ENCODE data around the gene LYSMD1. TPM values are rescaled to one million over a fixed set of nuclear protein-coding genes. Genes with fewer than 3 reads are reported as not detected.
"Not testable (repeated sequence)": the region's sequence is repeated elsewhere in the genome, so short reads cannot be mapped to it uniquely, and the experiment has no call there.

Gene LYSMD1, protein sequence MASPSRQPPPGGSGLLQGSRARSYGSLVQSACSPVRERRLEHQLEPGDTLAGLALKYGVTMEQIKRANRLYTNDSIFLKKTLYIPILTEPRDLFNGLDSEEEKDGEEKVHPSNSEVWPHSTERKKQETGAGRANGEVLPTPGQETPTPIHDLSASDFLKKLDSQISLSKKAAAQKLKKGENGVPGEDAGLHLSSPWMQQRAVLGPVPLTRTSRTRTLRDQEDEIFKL
- total RNA-seq = 4.7 and 5.2 TPM in 2 replicates

DNA sequence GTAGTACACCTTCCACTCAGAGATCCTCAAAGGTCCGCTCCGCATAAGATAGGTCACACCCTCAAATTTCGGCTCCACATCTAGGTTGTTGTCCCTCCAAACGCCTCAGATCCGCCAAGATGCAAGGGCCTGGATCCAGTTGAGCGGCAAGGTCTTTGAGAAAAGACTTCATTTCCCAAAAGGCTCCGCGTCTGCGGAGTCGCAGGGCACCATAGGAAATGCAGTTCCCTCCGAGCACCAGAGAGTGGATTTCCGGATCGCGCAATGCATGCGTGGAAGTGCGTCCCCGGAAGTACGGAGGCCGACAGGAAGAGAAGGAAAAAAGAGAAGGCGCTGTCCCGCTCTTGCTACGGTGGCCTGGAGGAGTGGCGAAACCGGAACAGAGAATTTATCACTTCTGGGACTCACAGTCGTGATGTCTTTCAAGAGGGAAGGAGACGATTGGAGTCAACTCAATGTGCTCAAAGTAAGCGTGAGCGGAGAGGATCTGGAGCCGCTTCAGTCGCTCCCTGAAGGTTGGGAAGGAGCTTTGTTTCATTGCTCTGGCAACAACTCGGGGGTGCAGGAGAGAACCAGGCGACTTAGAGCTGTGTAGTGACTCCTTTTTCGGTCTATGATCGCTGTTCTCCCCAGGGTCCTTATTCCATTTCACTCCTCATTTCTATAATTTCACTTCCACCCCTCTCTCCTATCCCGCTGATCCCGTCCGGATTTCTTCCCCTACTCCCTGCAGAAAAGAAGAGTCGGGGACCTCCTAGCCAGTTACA, at the start of gene LYSMD1, which contains the start of gene SCNM1:
Gene LYSMD1 (minus strand): TSS at position 165 of the 767 bp plus-strand sequence. CDS start 644 bp downstream, outside the sequence.
Gene SCNM1 (plus strand): TSS at position 407 of the 767 bp plus-strand sequence. CDS start 9 bp downstream, at position 416.
- peak within 1 kb of the TSS; percentile 91 for H3K27ac Mint-ChIP-seq
- H3K27me3 Mint-ChIP-seq = no peaks in the 10 kb centered on the region
- peaks cover 41% of the 10 kb centered on the region for H3K4me1 Mint-ChIP-seq
- intact Hi-C loops (cut with micrococcal nuclease) = loop anchor here (1.0 kb wide), 3 partner anchors 10 to 34 kb away; partner anchors contain the start of genes TNFAIP8L2 and VPS72
- H3K9me3 Mint-ChIP-seq = no peaks in the 10 kb centered on the region
- peaks cover 62% of the 10 kb centered on the region for H3K36me3 Mint-ChIP-seq (ENCODE audit: low read depth)
- DNase-seq = peak; percentile 99
- peak within 1 kb of the TSS; percentile 97 for H3K4me3 Mint-ChIP-seq

DNA sequence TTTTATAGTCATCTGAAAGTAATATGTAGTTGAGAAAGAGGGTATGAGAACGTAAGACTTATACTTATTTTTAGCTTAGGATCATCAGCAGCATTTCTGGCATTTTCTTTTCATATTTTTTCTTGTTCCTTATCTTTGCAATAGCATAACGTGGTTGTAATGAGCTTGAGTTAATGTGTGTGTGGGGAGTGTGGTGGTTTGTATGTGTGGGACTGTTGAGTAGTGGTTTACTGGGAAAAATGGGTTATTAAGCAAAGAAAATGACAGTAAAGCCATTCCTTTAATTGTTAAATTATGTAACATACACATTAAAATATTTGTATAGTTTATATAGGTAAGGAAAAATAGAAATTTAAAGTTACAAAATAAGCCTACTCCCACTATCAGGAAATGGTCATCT, 47.9 kb upstream of the LYSMD1 start:
- peaks cover 35% of the 10 kb centered on the region for H3K4me1 Mint-ChIP-seq
- H3K36me3 Mint-ChIP-seq (ENCODE audit: low read depth) = peaks cover 37% of the 10 kb centered on the region
- intact Hi-C loops (cut with micrococcal nuclease) = loop anchor here (2.0 kb wide), 1 partner anchor 15 kb away; the partner anchor contains the start of gene PIP5K1A
- H3K9me3 Mint-ChIP-seq = no peaks in the 10 kb centered on the region
- no peak overlapping the region for H3K4me3 Mint-ChIP-seq
- no peaks in the 10 kb centered on the region for H3K27me3 Mint-ChIP-seq
- no peak for DNase-seq
- H3K27ac Mint-ChIP-seq = no peak overlapping the region

DNA sequence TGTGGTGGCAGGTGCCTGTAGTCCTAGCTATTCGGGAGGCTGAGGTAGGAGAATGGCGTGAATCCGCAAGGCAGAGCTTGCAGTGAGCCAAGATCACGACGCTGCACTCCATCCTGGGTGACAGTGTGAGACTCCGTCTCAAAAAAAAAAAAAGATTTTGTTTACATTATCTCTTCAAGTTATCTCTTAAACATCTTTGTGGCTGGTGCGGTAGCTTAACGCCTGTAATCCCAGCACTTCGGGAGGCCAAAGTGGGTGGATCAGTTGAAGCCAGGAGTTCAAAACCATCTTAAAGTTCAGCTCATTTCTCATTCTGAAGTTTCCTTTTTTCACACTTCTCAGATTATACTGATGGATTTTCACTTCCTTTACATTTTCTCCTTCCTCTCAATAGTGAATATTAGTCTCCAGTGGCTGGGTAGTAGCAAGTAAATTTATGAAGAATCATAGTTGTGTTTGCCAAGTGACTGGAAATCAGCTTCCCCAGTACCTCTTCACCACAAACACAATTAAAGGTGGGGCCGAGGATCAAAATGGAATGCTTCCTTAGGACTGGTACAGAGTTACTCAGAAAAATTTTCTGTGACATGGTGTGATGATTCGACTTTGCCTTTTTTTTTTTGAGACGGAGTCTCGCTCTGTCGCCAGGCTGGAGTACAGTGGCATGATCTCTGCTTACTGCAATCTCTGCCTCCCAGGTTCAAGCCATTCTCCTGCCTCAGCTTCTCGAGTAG, 46.4 kb upstream of the LYSMD1 start:
- H3K27ac Mint-ChIP-seq = peak overlapping the region; percentile 89
- intact Hi-C loops (cut with micrococcal nuclease) = loop anchor here (2.0 kb wide), 1 partner anchor 13 kb away; the partner anchor contains the start of gene PIP5K1A
- DNase-seq = peak; percentile 71
- peaks cover 33% of the 10 kb centered on the region for H3K4me1 Mint-ChIP-seq
- H3K9me3 Mint-ChIP-seq = no peaks in the 10 kb centered on the region
- H3K4me3 Mint-ChIP-seq = peak overlapping the region; percentile 71
- no peaks in the 10 kb centered on the region for H3K27me3 Mint-ChIP-seq
- H3K36me3 Mint-ChIP-seq (ENCODE audit: low read depth) = peaks cover 42% of the 10 kb centered on the region

DNA sequence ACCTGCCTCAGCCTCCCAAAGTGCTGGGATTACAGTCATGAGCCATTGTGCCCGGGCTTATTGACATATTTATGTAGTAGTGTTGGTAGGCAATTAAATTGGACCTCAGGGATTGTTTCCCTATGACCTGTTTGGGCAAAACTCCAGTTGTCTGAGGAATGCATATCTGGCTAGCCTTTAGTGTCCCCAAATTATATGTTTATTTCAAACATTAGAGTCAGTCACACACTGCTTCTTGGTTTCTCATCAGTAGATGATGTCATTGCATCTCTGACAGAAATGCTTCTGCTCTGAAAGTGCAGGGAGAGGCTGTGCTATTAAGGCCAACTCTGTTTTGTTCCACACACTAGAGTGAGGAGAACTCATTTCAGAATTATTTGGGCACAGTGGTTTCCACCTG, 45.1 kb upstream of the LYSMD1 start:
- peak overlapping the region; percentile 89 for H3K27ac Mint-ChIP-seq
- intact Hi-C loops (cut with micrococcal nuclease) = no loop called here
- no peak for DNase-seq
- no peaks in the 10 kb centered on the region for H3K9me3 Mint-ChIP-seq
- no peaks in the 10 kb centered on the region for H3K27me3 Mint-ChIP-seq
- H3K4me1 Mint-ChIP-seq = peaks cover 32% of the 10 kb centered on the region
- peak overlapping the region; percentile 71 for H3K4me3 Mint-ChIP-seq
- peaks cover 50% of the 10 kb centered on the region for H3K36me3 Mint-ChIP-seq (ENCODE audit: low read depth)

DNA sequence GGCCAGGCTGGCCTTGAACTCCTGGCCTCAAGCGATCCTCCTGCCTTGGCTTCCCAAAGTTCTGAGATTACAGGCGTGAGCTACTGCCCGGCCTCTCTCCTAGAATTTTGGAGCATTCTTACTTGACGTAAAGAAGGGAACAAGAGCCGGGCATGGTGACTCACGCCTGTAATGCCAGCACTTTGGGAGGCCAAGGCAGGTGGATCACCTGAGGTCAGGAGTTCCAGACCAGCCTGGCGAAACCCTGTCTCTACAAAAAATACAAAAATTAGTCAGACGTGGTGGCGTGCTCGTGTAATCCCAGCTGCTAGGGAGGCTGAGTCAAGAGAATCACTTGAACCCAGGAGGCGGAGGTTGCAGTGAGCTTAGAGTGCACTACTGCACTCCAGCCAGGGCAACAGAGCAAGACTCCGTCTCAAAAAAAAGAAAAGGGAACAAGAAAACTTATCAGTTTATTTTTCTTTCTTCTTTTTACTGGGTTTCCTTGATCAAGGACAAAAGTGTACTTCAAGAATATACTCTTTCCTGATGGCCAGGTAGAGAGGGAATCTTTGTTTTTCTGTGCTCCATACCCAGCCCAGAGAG, 39.8 kb upstream of the LYSMD1 start:
- H3K36me3 Mint-ChIP-seq (ENCODE audit: low read depth) = peaks cover 51% of the 10 kb centered on the region

DNA sequence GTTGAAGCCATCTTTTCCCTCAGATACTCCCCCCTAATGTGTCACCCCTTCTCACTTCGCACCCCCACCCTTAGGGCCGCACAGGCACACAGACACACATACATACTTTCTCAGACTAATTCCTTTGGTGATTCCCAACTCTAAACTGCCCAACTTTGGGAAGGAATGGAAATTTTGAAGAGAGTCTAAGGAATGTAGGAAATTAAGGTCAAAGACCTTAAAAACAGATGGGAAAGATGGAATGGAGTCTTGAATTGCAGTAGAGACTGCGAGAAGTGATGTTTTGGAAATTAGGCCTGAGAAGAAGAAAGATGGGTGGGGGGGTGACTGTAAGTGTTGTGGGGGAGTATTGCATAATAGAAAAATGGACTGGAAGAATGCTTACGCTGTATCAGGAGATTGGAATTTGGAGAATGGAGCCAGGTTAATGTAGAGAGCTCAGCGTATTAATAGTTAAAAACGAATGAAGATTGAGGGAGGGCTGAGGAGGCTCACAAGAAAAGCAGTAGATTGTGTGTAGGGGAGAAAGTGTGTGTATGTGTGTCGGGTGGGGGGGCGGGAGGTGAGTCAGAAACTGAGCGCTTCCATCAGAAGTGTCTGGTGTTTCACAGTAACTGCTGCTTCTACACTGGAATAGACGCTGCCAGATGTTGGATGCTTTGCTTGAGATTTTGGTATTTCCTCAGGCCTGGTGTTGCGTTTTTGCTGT, 34.3 kb upstream of the LYSMD1 start:
- peak; percentile 65 for DNase-seq
- intact Hi-C loops (cut with micrococcal nuclease) = loop anchor here (1.0 to 5.0 kb wide), 5 partner anchors 13 to 127 kb away; partner anchors contain the start of genes PI4KB, SCNM1 and TNFAIP8L2
- Mint-ChIP-seq H3K27me3 (peaks cover 2% of the 10 kb centered on the region), H3K27ac (peak overlapping the region; percentile 97), H3K9me3 (no peaks in the 10 kb centered on the region), H3K36me3 (ENCODE audit: low read depth) (peaks cover 37% of the 10 kb centered on the region), H3K4me3 (peak overlapping the region; percentile 94), H3K4me1 (peaks cover 40% of the 10 kb centered on the region)

More for the DNA sequence above, 39.8 kb upstream of the LYSMD1 start:
- intact Hi-C loops (cut with micrococcal nuclease); H3K27ac Mint-ChIP-seq; DNase-seq; H3K9me3 Mint-ChIP-seq; H3K4me3 Mint-ChIP-seq; H3K27me3 Mint-ChIP-seq: not testable (repeated sequence)
- H3K4me1 Mint-ChIP-seq = peaks cover 24% of the 10 kb centered on the region

DNA sequence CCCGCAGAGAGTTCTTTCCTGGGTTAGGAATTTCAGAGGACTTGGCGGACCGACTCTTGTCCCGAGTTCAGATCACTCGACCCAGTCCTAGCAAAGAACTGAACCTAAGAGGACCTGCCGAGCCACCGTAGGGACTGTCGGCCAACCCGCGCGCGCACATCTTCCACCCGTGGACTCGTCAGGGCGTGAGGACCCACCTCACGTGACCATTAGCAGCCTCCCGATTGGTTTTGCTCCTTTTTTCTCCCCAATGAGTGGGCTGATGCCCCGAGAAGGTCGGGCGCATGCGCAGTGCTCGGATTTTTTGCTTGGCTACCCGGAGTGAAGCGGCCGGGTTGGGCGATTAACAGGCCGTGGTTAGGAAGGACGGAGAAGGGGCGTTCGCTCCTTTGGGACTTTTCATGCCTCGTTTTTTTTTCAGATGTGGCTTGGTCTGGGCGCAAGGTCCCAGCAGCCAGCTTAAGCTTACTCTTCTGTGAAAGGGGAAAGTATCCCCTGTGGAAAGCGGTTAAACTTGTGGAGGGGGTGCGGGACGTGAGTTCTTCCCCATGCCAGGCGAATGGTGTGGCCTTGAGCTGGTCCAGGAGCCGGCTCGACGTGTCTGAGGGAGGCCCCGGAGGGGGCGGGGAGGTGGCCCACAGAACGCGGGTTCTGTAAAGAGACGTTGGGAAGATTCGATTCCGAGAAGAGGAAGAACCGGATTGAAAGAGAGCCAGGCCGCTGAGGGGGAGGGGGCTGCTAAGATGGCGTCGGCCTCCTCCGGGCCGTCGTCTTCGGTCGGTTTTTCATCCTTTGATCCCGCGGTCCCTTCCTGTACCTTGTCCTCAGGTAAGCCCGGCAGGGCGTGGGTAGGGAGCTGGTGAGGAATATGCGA, 32.8 kb upstream of the LYSMD1 start, which contains the start of gene PIP5K1A:
Gene PIP5K1A (plus strand): TSS at position 299 of the 874 bp plus-strand sequence. CDS start 445 bp downstream, at position 744.
- peaks cover 5% of the 10 kb centered on the region for H3K27me3 Mint-ChIP-seq
- H3K27ac Mint-ChIP-seq = peak within 1 kb of the TSS; percentile 97
- peaks cover 35% of the 10 kb centered on the region for H3K4me1 Mint-ChIP-seq
- DNase-seq = peak; percentile 99
- intact Hi-C loops (cut with micrococcal nuclease) = loop anchor here (1.0 to 5.0 kb wide), 5 partner anchors 8 to 129 kb away; partner anchors contain the start of genes PI4KB, PSMD4, TNFAIP8L2 and VPS72
- peaks cover 31% of the 10 kb centered on the region for H3K36me3 Mint-ChIP-seq (ENCODE audit: low read depth)
- peak within 1 kb of the TSS; percentile 94 for H3K4me3 Mint-ChIP-seq
- H3K9me3 Mint-ChIP-seq = no peaks in the 10 kb centered on the region

DNA sequence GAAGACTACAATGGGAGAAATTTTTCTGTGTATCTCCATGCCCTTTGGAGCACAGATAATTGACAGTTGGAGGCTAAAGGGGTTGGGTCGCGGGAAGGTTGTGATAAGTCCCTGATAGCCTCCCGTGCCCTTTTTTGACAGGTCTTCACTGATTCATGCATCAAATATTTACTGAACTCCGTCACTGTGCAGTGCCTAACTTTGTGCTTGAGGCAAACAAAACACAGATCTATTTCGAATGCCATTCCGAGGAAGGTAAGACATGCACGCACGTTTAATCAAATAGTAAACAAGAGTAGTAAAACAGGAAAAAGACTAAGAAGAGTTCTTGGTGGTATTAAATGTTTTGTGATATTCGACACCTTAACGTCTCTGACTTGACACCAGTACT, 32.2 kb upstream of the LYSMD1 start:
- intact Hi-C loops (cut with micrococcal nuclease) = loop anchor here (1.0 to 5.0 kb wide), 6 partner anchors 8 to 149 kb away; partner anchors contain the start of genes PI4KB, PSMD4, RFX5 and TNFAIP8L2
- peaks cover 35% of the 10 kb centered on the region for H3K4me1 Mint-ChIP-seq
- H3K27me3 Mint-ChIP-seq = peaks cover 5% of the 10 kb centered on the region
- DNase-seq = no peak
- peaks cover 29% of the 10 kb centered on the region for H3K36me3 Mint-ChIP-seq (ENCODE audit: low read depth)
- H3K9me3 Mint-ChIP-seq = no peaks in the 10 kb centered on the region
- peak overlapping the region; percentile 94 for H3K4me3 Mint-ChIP-seq
- peak overlapping the region; percentile 97 for H3K27ac Mint-ChIP-seq

DNA sequence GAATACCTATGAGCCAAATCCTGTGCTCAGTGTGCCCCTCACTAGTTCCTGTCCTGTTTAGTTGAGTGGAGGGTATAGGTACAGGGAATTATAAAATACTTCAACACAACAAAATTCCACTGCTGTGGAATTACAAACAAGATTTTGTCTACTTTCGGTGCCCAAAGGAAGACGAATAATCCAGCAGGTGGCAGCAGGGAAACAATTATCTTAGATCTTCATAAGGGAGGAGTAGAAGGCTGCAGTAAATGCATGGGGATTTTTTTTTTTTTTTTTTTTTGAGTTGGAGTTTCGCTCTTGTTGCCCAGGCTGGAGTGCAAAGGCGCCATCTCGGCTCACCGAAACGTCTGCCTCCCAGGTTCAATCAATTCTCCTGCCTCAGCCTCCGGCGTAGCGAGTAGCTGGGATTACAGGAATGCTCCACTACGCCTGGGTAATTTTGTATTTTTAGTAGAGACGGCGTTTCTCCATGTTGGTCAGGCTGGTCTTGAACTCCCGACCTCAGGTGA, 30.6 kb upstream of the LYSMD1 start:
- Mint-ChIP-seq H3K27me3 (peaks cover 6% of the 10 kb centered on the region), H3K9me3 (no peaks in the 10 kb centered on the region), H3K4me1 (peaks cover 28% of the 10 kb centered on the region), H3K36me3 (ENCODE audit: low read depth) (peaks cover 21% of the 10 kb centered on the region), H3K4me3 (peak overlapping the region; percentile 67), H3K27ac (peak overlapping the region; percentile 45)
- peak; percentile 89 for DNase-seq
- intact Hi-C loops (cut with micrococcal nuclease) = loop anchor here (2.0 to 5.0 kb wide), 2 partner anchors 131 to 150 kb away; partner anchors contain the start of genes PI4KB and RFX5

DNA sequence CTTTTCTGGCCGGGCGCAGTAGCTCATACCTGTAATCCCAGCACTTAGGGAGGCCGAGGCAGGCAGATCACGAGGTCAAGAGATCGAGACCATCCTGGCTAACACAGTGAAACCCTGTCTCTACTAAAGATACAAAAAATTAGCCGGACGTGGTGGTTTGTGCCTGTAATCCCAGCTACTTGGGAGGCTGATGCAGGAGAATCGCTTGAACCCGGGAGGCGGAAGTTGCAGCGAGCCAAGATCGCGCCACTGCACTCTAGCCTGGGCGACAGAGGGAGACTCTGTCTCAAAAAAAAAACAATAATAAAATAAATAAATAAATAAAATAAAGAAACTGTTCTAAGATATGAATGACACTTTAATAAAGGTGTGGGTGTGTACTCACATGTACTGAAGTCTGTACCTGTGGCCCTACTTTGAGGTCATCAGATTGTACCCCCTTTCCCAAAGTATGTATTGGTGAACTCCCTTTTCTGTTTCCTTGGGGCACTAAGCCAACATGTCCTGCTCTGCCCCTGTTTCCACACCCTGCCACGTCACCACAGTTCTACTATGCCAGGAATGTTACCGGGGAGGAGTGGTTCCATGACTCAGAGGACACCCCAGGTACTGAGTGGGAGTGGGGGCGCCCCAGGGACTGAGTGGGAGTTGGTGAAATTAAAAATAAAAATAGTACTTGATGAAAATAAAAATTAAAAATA, 29.3 kb upstream of the LYSMD1 start:
- peaks cover 16% of the 10 kb centered on the region for H3K36me3 Mint-ChIP-seq (ENCODE audit: low read depth)
- H3K4me1 Mint-ChIP-seq = peaks cover 29% of the 10 kb centered on the region
- H3K27me3 Mint-ChIP-seq, H3K9me3 Mint-ChIP-seq, H3K4me3 Mint-ChIP-seq, DNase-seq: not testable (repeated sequence)
- intact Hi-C loops (cut with micrococcal nuclease) = loop anchor here (5.0 kb wide), 1 partner anchor 132 kb away; the partner anchor contains the start of gene PI4KB
- H3K27ac Mint-ChIP-seq = peak overlapping the region; percentile 26

DNA sequence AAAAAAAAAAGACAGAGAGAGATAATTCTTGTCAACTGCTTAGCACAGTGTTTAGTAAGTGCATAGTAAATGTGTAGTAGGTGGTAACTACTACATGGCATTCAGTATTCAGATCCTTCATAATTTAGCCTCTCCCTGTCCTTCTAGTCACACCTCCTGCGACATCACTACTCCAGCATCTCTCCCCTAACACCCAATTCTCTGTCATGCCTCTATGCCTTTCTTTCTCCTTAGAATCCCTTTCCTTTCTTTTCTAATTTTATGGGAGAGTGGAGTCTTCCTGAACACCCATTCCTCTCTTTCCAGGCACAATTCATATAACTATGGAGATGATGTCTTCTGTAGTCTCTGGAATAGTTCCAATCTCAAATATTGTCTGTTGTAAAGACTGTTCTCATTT, 28.2 kb upstream of the LYSMD1 start:
- Mint-ChIP-seq H3K27ac (no peak overlapping the region), H3K4me3 (no peak overlapping the region), H3K36me3 (ENCODE audit: low read depth) (peaks cover 9% of the 10 kb centered on the region)

More for the DNA sequence above, 28.2 kb upstream of the LYSMD1 start:
- DNase-seq = no peak
- Mint-ChIP-seq H3K9me3 (no peaks in the 10 kb centered on the region), H3K27me3 (peaks cover 8% of the 10 kb centered on the region), H3K4me1 (peaks cover 27% of the 10 kb centered on the region)
- intact Hi-C loops (cut with micrococcal nuclease) = no loop called here

All from activated CD4-positive, alpha-beta T cell treated with anti-CD3 and anti-CD28 coated beads, Interleukin-2, amount 10 ng/mL, durations not matched to agents 24 days and 14 days (primary cell).